Pancreas (tissue), 10 donors: ENCODE data around the gene PPP1R11. TPM values are rescaled to one million over a fixed set of nuclear protein-coding genes. Genes with fewer than 3 reads are reported as not detected.

ENCODE experiments used
- ATAC-seq, 4 donors: fragments of 200-7000 bp; cut with Tn5 transposase; one replicate each; pipeline versions ENCODE4 v1.8.0 to v1.9.1; 2020; ENCODE audit warnings: mild to moderate bottlenecking in 4 of 4, moderate library complexity in 4 of 4
- DNase-seq, 6 donors: peaks; one replicate each; pipeline ENCODE4 v3.0.0-alpha.2; 2020
- FAIRE-seq: peaks from 2 replicates; lab custom pipeline; 2012; peaks lifted over from hg19 to GRCh38; lab: Jason Lieb, UNC
- H3K27ac ChIP-seq, 4 donors: fragments of 200-600 bp; sonication (generic); 1 replicate in 3 of 4; 2 replicates in 1 of 4; pipeline versions ENCODE4 v1.5.0 to v1.8.0; 2020
- H3K27me3 ChIP-seq, 4 donors: fragments of 200-600 bp; one replicate each; pipeline ENCODE4 v1.8.0; 2021
- H3K36me3 ChIP-seq, 3 donors: fragments of 200-600 bp; sonication (generic) in 1 of 3; one replicate each; pipeline versions ENCODE4 v1.5.0 to v1.8.0; 2020 to 2021
- H3K4me1 ChIP-seq, 3 donors: fragments of 200-600 bp; one replicate each; pipeline ENCODE4 v1.8.0; 2021
- H3K4me3 ChIP-seq, 4 donors: fragments of 200-600 bp; sonication (generic) in 2 of 4; one replicate each; pipeline versions ENCODE4 v1.5.0 to v1.8.0; 2020 to 2021
- H3K9me3 ChIP-seq, 4 donors: fragments of 200-600 bp; one replicate each; pipeline ENCODE4 v1.8.0; 2021
- WGBS, 2 donors: extraction: QIAGEN DNeasy Blood & Tissue Kit; methylation state at CpG; one replicate each; pipeline ENCODE4 v1.1.7; 2013; 5-methylcytosine and 5-hydroxymethylcytosine counted together
- intact Hi-C, 3 donors: fragments of 100-400 bp; cut with DNase I; formaldehyde crosslinking; loops; one replicate each; pipeline versions ENCODE4 v1.11.1 to v1.14.2; 2022
- polyA plus RNA-seq, 2 donors: library from polyadenylated mRNA; stranded (reverse); fragments of 200-250 nt; gene quantifications; one replicate each; pipeline ENCODE4 v1.2.3, GENCODE V29; 2013
- total RNA-seq, 6 donors: library from RNA; stranded (reverse); fragmentation: NEBNext Ultra II Directional in 4 of 6; extraction: Animal tissue kit (Norgen Biotek cat#: 25700) in 4 of 6; gene quantifications; one replicate each; pipeline versions ENCODE4 v1.2.1 to v1.2.4, GENCODE V29; 2021 to 2023
- TF ChIP-seq, protein P1 (sequence below), 4 donors: fragments of 200-600 bp; sonication (generic) in 3 of 4; IDR thresholded peaks; one replicate each; pipeline versions ENCODE4 v1.5.0 to v1.8.0; 2021; ENCODE audit warnings: antibody characterized with exemption in 4 of 4
- donor health status: healthy with polysubstance abuse.
- donor health status: DM: no; HTN: no; CAD: no; lungs with moderate emphysema.
- donor health status: DM: no; HTN: no; CAD: no.
- donor health status: control.
- donor health status: control.
- donor health status: Bipolar disorder and iron deficiency.
- donor health status: DM: yes; HTN: yes; CAD: no.
- donor health status: DM: no; HTN: no; CAD: no.
- donor health status: DM: no; HTN: no; CAD: no.
- donor health status: DM: yes; HTN: yes; CAD: no.

Gene PPP1R11
- total and polyA plus RNA-seq, 8 donors: 17.9 to 36.9 (median 23.8) TPM

DNA sequence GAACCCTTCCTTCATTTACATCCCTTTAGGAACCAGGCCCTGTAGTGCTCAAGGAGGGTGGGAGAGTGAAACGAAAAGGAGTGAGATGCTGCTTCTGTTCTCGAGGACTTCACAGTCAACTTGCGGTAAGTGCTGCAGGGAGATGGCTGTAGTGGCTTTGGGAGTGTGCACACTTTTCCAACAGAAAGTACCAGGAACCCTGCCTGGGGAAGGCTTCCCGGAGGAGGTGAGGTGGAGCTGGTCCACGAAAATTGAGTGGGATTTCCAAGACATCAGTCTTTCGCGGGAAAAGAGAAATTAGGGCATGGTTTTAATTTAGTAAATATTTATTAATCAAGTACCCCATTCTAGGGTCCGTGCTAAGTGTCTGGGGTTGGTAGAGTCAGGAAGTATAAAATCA is 33.2 kb downstream of the PPP1R11 start:
- intact Hi-C loops: no loop called here
- peak overlapping the region in 1 of 4 donors; percentile 49 for H3K4me3 ChIP-seq
- peaks cover 0 to 6% (median 0%) of the 10 kb centered on the region in 4 donors for H3K27me3 ChIP-seq
- no peaks in the 10 kb centered on the region for H3K9me3 ChIP-seq
- no peak for FAIRE-seq
- DNase-seq: no peak
- H3K4me1 ChIP-seq: peaks cover 11 to 15% (median 11%) of the 10 kb centered on the region in 3 donors
- no peaks in the 10 kb centered on the region for H3K36me3 ChIP-seq
- WGBS, 2 donors: 43 to 48% methylated on average over 8 of the region's 8 CpGs
- ATAC-seq: no peak
- TF ChIP-seq, protein P1, sequence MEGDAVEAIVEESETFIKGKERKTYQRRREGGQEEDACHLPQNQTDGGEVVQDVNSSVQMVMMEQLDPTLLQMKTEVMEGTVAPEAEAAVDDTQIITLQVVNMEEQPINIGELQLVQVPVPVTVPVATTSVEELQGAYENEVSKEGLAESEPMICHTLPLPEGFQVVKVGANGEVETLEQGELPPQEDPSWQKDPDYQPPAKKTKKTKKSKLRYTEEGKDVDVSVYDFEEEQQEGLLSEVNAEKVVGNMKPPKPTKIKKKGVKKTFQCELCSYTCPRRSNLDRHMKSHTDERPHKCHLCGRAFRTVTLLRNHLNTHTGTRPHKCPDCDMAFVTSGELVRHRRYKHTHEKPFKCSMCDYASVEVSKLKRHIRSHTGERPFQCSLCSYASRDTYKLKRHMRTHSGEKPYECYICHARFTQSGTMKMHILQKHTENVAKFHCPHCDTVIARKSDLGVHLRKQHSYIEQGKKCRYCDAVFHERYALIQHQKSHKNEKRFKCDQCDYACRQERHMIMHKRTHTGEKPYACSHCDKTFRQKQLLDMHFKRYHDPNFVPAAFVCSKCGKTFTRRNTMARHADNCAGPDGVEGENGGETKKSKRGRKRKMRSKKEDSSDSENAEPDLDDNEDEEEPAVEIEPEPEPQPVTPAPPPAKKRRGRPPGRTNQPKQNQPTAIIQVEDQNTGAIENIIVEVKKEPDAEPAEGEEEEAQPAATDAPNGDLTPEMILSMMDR (IDR thresholded peaks at IDR 0.05): no peak
- H3K27ac ChIP-seq: no peak overlapping the region

DNA sequence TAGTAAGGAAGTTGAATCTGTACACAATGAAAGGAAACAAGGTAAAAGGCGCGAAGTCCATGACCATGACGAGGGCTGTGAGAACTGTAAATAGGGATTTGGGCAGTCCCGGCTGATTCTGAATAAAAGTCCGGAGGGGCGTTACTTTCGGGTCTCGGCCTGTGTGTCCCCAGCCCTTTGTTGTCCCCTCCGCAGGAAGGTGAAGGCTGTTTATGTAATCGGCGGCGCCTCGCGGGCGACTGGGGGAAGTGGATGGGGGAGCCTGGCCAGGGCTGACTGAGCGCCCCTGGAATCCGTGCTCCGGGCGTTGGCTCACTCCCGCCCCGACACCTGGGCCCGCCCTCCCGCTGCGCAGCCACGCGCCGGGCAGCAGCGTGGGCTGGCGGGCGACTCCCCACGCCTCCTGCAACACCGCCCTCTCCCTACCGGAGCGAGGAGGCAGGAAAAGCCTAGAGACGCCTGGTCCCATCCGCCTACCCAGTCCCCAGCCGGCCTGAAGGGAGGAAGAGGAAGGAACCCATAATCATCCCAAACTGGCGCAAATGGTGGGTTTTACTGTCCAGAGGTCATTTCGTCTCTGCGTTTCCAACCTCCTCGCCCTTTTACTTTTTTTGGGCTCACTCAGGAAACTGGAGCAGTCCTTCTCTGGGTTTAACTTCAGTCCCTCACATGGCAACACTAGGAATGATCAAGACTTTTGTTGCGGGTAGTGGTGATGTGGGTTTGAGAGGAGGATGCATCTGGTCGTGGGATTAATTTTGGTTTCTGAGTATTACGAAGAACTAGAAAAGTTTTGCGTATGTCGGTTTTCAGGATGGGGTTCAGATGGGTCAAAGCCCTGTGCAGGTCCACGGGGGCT is 33.8 kb downstream of the PPP1R11 start:
- Histone ChIP-seq H3K9me3 (no peaks in the 10 kb centered on the region), H3K4me3 (peak overlapping the region; percentile 7 to 49 (median 24)), H3K4me1 (peaks cover 11 to 15% (median 11%) of the 10 kb centered on the region in 3 donors), H3K27me3 (peaks cover 0 to 6% (median 0%) of the 10 kb centered on the region in 4 donors), H3K36me3 (no peaks in the 10 kb centered on the region), H3K27ac (no peak overlapping the region)
- FAIRE-seq (no peak), ATAC-seq (peak; percentile 62 to 64 (median 63)), DNase-seq (peak; percentile 56 to 77 (median 64))
- WGBS, 2 donors: 2 to 3% methylated on average over 41 to 47 of the region's 47 CpGs
- TF ChIP-seq, protein P1 (IDR thresholded peaks at IDR 0.05): no peak
- intact Hi-C loops: no loop called here

DNA sequence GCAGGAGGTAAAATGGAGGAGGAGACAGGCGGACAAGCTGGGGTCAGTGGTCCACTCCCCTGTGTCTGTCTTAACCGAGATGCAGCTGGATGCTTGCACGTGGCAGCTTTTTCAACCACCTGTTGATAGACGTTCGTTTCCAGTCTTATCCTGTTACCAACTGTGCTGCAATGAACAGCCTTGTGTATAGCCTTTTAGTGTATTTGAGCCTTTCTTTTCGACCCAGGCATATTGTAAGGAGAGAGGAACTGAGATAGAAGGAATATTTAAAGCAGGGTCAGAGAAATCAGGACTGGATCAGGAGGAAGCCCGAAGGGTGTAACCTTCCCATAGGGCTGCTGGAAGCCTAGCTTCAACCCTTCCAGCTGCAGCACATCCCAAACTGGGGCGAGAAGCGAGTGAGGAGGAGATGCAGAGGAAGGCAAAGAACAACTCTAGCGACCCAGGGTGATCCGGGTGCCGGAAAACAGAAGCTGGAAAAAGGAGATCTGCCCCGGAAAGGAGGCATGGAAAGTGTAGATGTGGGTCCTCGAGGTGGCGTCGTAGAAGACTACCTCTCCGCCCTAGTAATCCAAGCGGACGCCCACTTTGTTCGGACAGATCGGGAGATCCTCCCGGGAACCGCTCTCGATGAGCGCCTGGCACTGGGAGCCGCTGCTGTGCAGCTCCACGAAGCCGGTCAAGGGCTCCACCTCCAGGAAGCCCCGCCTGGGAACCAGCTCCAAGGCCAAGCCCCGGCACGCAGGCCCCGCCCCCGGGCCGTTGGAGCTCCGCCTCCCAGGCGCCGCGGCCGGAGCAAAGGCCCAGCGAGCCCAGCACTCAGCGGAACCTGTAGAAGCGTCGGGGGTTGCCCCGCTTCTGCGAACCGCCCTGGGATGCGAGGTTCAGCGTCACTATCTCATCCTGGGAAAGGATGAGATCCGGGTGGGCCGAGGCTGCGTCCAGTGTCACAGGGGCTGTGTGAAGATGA is 34.7 kb downstream of the PPP1R11 start:
- Histone ChIP-seq H3K27me3 (peaks cover 0 to 6% (median 0%) of the 10 kb centered on the region in 4 donors), H3K4me3 (peak overlapping the region in 3 of 4 donors; percentile 11 to 49 (median 34)), H3K9me3 (no peaks in the 10 kb centered on the region), H3K36me3 (no peaks in the 10 kb centered on the region), H3K27ac (peak overlapping the region in 3 of 4 donors; percentile 6 to 60 (median 52)), H3K4me1 (peaks cover 11 to 15% (median 11%) of the 10 kb centered on the region in 3 donors)
- DNase-seq: peak; percentile 89 to 97 (median 94)
- intact Hi-C loops: no loop called here
- FAIRE-seq: no peak
- WGBS, 2 donors: 1 to 2% methylated on average over 40 to 51 of the region's 51 CpGs
- TF ChIP-seq, protein P1 (IDR thresholded peaks at IDR 0.05): no peak
- peak; percentile 90 to 95 (median 94) for ATAC-seq

DNA sequence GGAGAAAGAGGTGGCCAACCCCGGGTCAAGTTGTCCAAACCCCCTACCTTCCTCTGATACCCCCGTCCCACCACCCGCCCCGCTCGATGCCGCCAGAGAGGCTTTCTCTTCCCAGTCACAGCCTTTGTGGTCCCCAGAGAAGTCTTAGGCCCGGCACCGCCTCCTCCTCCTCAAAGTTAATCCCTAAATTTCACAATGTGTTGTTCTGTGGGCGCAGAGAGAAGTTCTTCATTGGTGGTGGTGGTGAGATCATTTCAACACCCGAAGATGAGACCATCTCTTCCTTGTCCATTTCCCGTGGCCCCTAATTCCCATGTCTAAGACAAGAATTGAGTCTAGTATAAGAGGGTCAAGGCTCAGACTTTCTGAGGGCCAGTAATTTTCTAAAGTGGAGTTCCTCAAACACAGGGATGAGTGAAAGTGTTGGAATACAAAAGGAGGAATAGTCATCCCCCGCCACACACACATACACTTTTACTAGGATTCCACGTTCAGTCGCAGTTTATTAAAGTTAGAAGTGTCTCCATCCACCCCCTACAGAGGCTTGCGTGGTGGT is 35.5 kb downstream of the PPP1R11 start:
- H3K27me3 ChIP-seq: peaks cover 0 to 6% (median 0%) of the 10 kb centered on the region in 4 donors
- peak overlapping the region in 3 of 4 donors; percentile 11 to 49 (median 34) for H3K4me3 ChIP-seq
- intact Hi-C loops: no loop called here
- 40 to 43% methylated on average over 15 of the region's 15 CpGs for WGBS, 2 donors
- peak overlapping the region in 3 of 4 donors; percentile 6 to 60 (median 52) for H3K27ac ChIP-seq
- TF ChIP-seq, protein P1 (IDR thresholded peaks at IDR 0.05): no peak
- no peaks in the 10 kb centered on the region for H3K9me3 ChIP-seq
- H3K4me1 ChIP-seq: peaks cover 11 to 15% (median 11%) of the 10 kb centered on the region in 3 donors
- no peaks in the 10 kb centered on the region for H3K36me3 ChIP-seq
- peak in 3 of 4 donors; percentile 0 to 14 (median 2) for ATAC-seq
- FAIRE-seq: no peak
- DNase-seq: no peak
